B cell (primary cell): Measurements from ENCODE around the gene TENM4. TPM values are rescaled to one million over a fixed set of nuclear protein-coding genes. Genes with fewer than 3 reads are reported as not detected.

Experiments
- ATAC-seq: fragments of 200-7000 bp; cut with Tn5 transposase; one replicate; pipeline ENCODE4 v1.10.0; 2021; ENCODE audit warnings: low read depth, mild to moderate bottlenecking, moderate number of reproducible peaks, moderate library complexity
- CTCF ChIA-PET: fragments of 350-600 bp; sonication (Branson Sonifier 250); formaldehyde crosslinking; loops from one replicate; lab custom pipeline; 2021; ENCODE audit warnings: antibody characterized with exemption, inconsistent platforms; lab: Charles Lee
- POLR2A ChIA-PET: fragments of 350-600 bp; sonication (Branson Sonifier 250); formaldehyde crosslinking; loops from one replicate; lab custom pipeline; 2021; ENCODE audit warnings: antibody characterized with exemption; lab: Charles Lee
- DNase-seq: peaks from one replicate; pipeline ENCODE4 v3.0.0; 2013
- H2AFZ ChIP-seq: 2 replicates; pipeline ENCODE4 v1.6.1; 2012; ENCODE audit warnings: mild to moderate bottlenecking, low read depth, low read length; ENCODE audit not compliant: insufficient read depth, poor library complexity, severe bottlenecking
- H3K27ac ChIP-seq, 2 donors: 1 replicate in 1 of 2; 2 replicates in 1 of 2; pipeline ENCODE4 v1.5.1; 2012 to 2013; ENCODE audit warnings: low read length in 2 of 2, mild to moderate bottlenecking in 2 of 2, moderate library complexity in 1 of 2
- H3K27me3 ChIP-seq, 4 experiments: fragments of 200-600 bp in 1 of 4; sonication (generic) in 1 of 4; replicated peaks in 1 of 4; 1 replicate in 2 of 4; 2 replicates in 2 of 4; pipeline versions ENCODE4 v1.6.1 to v1.7.0; 2013 to 2016; ENCODE audit warnings: low read length in 3 of 4, mild to moderate bottlenecking in 2 of 4, mixed read lengths in 1 of 4, moderate library complexity in 1 of 4; ENCODE audit not compliant: insufficient read depth in 4 of 4, control insufficient read depth in 3 of 4; ENCODE audit errors: control extremely low read depth in 1 of 4
- H3K36me3 ChIP-seq, 2 experiments: replicated peaks in 1 of 2; 1 replicate in 1 of 2; 2 replicates in 1 of 2; pipeline versions ENCODE4 v1.6.1 to v1.7.1; 2013; ENCODE audit warnings: low read length in 1 of 2; ENCODE audit not compliant: insufficient read depth in 2 of 2, control insufficient read depth in 1 of 2; ENCODE audit errors: control extremely low read depth in 1 of 2, extremely low read depth in 1 of 2
- H3K4me1 ChIP-seq, 2 donors: fragments of 200-600 bp in 1 of 2; sonication (generic) in 1 of 2; 1 replicate in 1 of 2; 2 replicates in 1 of 2; pipeline versions ENCODE4 v1.5.1 to v1.6.1; 2013 to 2017; ENCODE audit warnings: low read length in 2 of 2; ENCODE audit not compliant: control insufficient read depth in 2 of 2, insufficient read depth in 2 of 2
- H3K4me2 ChIP-seq: replicated peaks from 2 replicates; pipeline ENCODE3; 2012; ENCODE audit warnings: mild to moderate bottlenecking, low read depth, low read length; ENCODE audit not compliant: poor library complexity, severe bottlenecking
- H3K4me3 ChIP-seq, 5 experiments: fragments of 200-600 bp in 1 of 5; sonication (generic) in 1 of 5; 1 replicate in 3 of 5; 2 replicates in 2 of 5; pipeline versions ENCODE4 v1.5.1 to v1.7.0; 2011 to 2016; ENCODE audit warnings: low read length in 4 of 5, mild to moderate bottlenecking in 4 of 5, low read depth in 2 of 5, control low read depth in 1 of 5, moderate library complexity in 1 of 5; ENCODE audit not compliant: insufficient read depth in 1 of 5; ENCODE audit errors: control extremely low read depth in 1 of 5, extremely low read depth in 1 of 5
- H3K79me2 ChIP-seq: fragments of 200-600 bp; sonication (generic); one replicate; pipeline ENCODE4 v1.6.0; 2016; ENCODE audit warnings: low read length; ENCODE audit not compliant: control insufficient read depth, insufficient read depth
- H3K9ac ChIP-seq: fragments of 200-600 bp; sonication (generic); 2 replicates; pipeline ENCODE4 v1.6.1; 2017; ENCODE audit warnings: mild to moderate bottlenecking, low read length, moderate library complexity
- H3K9me3 ChIP-seq, 3 donors: one replicate each; pipeline versions ENCODE4 v1.6.1 to v1.7.1; 2013; ENCODE audit warnings: low read length in 2 of 3; ENCODE audit not compliant: control insufficient read depth in 2 of 3, insufficient read depth in 1 of 3; ENCODE audit errors: control extremely low read depth in 1 of 3
- H4K20me1 ChIP-seq: 2 replicates; pipeline ENCODE4 v1.6.0; 2012; ENCODE audit warnings: mild to moderate bottlenecking, low read length; ENCODE audit not compliant: insufficient read depth, control insufficient read depth, poor library complexity, severe bottlenecking
- H3K27ac Mint-ChIP-seq: one replicate; pipeline ENCODE4 v1.8.0; 2021; ENCODE audit warnings: mixed read lengths
- H3K27me3 Mint-ChIP-seq: one replicate; pipeline ENCODE4 v1.8.0; 2021; ENCODE audit warnings: mixed read lengths
- H3K4me1 Mint-ChIP-seq: one replicate; pipeline ENCODE4 v1.8.0; 2021; ENCODE audit warnings: mixed read lengths
- H3K4me3 Mint-ChIP-seq: one replicate; pipeline ENCODE4 v1.8.0; 2021; ENCODE audit warnings: mixed read lengths
- H3K9me3 Mint-ChIP-seq: one replicate; pipeline ENCODE4 v1.8.0; 2022; ENCODE audit warnings: mixed read lengths; ENCODE audit not compliant: insufficient read depth
- CTCF ChIP-seq: fragments of 200-600 bp; IDR thresholded peaks from one replicate; pipeline ENCODE4 v1.8.0; 2022; ENCODE audit warnings: antibody characterized with exemption, mild to moderate bottlenecking
- EZH2 ChIP-seq: IDR thresholded peaks from 2 replicates; pipeline ENCODE4 v1.6.1; 2012; ENCODE audit warnings: borderline replicate concordance, low read depth, mild to moderate bottlenecking, moderate library complexity, low read length; ENCODE audit not compliant: insufficient read depth, poor library complexity, severe bottlenecking
- WGBS: methylation state at CpG from one replicate; pipeline ENCODE4 v1.1.5; 2013; ENCODE audit warnings: missing lambda C conversion rate; ENCODE audit not compliant: insufficient coverage; 5-methylcytosine and 5-hydroxymethylcytosine counted together
- intact Hi-C: fragments of 100-400 bp; cut with micrococcal nuclease; formaldehyde crosslinking; loops from one replicate; pipeline ENCODE4 v1.10.0; 2022
- polyA plus RNA-seq: library from polyadenylated mRNA; depleted of rRNA; stranded (reverse); fragments of >200 nt; gene quantifications from 2 replicates; pipeline ENCODE4 v1.2.3, GENCODE V29; 2012
- total RNA-seq, 2 donors: library from RNA; stranded (reverse); fragments of 120-200 nt in 1 of 2; gene quantifications; 1 replicate in 1 of 2; 2 replicates in 1 of 2; pipeline versions ENCODE4 v1.2.3 to v1.2.4, GENCODE V29; 2013 to 2022

Gene TENM4
- total and polyA plus RNA-seq, 2 donors (not counting 1 experiment from before 2014, with no cell fraction given) = 0.09 to 5.7 TPM

DNA sequence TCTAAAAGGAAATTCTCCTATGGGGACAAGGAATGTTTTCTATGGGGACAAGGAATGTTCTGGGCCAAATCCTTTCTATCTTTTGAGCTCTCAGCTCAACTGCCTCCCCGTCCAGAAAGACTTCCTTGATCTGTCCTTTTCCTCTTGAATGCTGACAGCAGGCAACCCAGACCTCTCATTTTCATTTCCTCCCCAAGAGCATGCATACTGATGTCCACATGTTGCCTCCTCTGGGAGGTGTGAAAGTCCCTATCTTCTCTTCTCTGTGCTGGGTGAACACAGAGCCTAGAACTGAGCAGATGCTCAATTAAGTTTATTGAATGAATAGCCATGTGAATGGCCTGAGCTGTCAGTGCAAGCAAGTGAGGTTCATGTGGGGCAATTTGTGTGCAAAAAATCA, 534.3 kb downstream of the TENM4 start:
- H3K27ac ChIP-seq = no peak overlapping the region
- Mint-ChIP-seq H3K4me1 (no peaks in the 10 kb centered on the region), H3K4me3 (no peak overlapping the region), H3K27ac (no peak overlapping the region), H3K27me3 (peaks cover 4% of the 10 kb centered on the region), H3K9me3 (no peaks in the 10 kb centered on the region)
- H3K4me1 ChIP-seq = no peaks in the 10 kb centered on the region
- H3K9me3 ChIP-seq = peaks cover 0 to 6% (median 0%) of the 10 kb centered on the region in 3 donors
- no peak overlapping the region for H3K4me3 ChIP-seq
- peaks cover 0 to 5% (median 2%) of the 10 kb centered on the region in 4 experiments for H3K27me3 ChIP-seq
- ATAC-seq (no peak), DNase-seq (no peak)
- no peaks in the 10 kb centered on the region for H3K79me2 ChIP-seq
- WGBS = 33% methylated on average over 1 of the region's 1 CpG
- H3K36me3 ChIP-seq = no peaks in the 10 kb centered on the region
- no peak overlapping the region for H2AFZ ChIP-seq
- CTCF ChIA-PET = no interaction called here
- intact Hi-C loops = no loop called here
- POLR2A ChIA-PET = no interaction called here
- no peaks in the 10 kb centered on the region for H4K20me1 ChIP-seq
- TF ChIP-seq EZH2 (no peak), CTCF (no peak)
- no peak overlapping the region for H3K4me2 ChIP-seq
- no peak overlapping the region for H3K9ac ChIP-seq

DNA sequence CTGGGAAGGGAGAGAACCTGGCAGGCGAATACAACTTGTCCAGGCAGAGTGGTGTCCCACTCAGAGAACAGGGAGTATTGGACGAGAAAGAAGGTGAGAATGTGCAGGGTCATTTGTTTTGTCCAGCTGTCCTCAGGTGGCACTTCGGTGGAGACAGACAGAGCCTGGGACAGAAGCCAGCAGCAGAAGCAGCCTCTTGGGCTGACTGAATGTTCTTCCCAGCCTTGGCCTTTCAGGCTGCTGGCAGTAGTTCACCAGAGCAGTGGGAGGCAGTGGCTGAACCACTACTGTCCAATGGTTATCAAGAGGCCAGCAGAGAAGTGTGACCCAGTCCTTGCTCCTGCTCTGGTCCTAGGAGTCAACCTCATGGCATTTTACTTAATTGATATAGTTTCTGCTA, 535.1 kb downstream of the TENM4 start:
- ChIA-PET CTCF (no interaction called here), POLR2A (no interaction called here)
- Mint-ChIP-seq H3K4me1 (no peaks in the 10 kb centered on the region), H3K27me3 (peaks cover 6% of the 10 kb centered on the region), H3K9me3 (no peaks in the 10 kb centered on the region), H3K27ac (no peak overlapping the region), H3K4me3 (no peak overlapping the region)
- Histone ChIP-seq H3K27me3 (peaks cover 0 to 7% (median 3%) of the 10 kb centered on the region in 4 experiments), H3K9me3 (peaks cover 0 to 6% (median 0%) of the 10 kb centered on the region in 3 donors), H2AFZ (no peak overlapping the region), H3K4me1 (no peaks in the 10 kb centered on the region), H3K4me3 (no peak overlapping the region), H3K9ac (no peak overlapping the region), H4K20me1 (no peaks in the 10 kb centered on the region), H3K79me2 (no peaks in the 10 kb centered on the region), H3K36me3 (no peaks in the 10 kb centered on the region), H3K4me2 (no peak overlapping the region), H3K27ac (no peak overlapping the region)
- 87% methylated on average over 3 of the region's 3 CpGs for WGBS
- intact Hi-C loops = no loop called here
- ATAC-seq = no peak
- no peak for DNase-seq
- no peak for TF ChIP-seq EZH2
- TF ChIP-seq CTCF = no peak
